Measurements from ENCODE around the gene IFI44L. TPM values are rescaled to one million over a fixed set of nuclear protein-coding genes. Genes with fewer than 3 reads are reported as not detected.

The IFI44L gene
- total RNA-seq, 1 donor from 2014 or later = not detected

DNA sequence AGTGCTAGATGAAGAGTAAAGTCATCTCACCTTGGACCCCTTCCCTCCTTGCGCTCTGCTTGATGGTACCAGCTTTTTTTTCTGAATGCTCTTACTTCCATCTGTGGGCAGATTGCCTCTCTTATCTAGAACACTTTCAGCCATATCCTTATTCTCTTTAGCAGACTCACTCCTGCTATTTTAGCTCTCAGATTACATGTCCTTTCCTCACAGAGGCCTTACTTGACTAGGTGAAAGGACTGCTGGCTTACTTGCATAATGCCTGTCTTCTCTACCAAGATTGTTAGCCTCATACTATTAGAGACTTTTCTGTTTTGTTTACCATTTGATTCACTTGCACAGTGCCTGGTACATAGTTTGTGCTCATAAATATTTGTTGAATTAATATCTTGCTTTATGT is 38.7 kb downstream of the IFI44L start:
- H3K4me3 Mint-ChIP-seq (ENCODE audit: low read depth) = no peak overlapping the region
- no peak for DNase-seq (ENCODE audit: low spot score, unreplicated experiment)
- no peaks in the 10 kb centered on the region for H3K9me3 Mint-ChIP-seq (ENCODE audit: low read depth)
- H3K4me1 Mint-ChIP-seq (ENCODE audit: low read depth) = no peaks in the 10 kb centered on the region
- no peak overlapping the region for H3K27ac Mint-ChIP-seq
- H3K36me3 Mint-ChIP-seq (ENCODE audit: insufficient read depth) = no peaks in the 10 kb centered on the region
- TF ChIP-seq, protein P1, sequence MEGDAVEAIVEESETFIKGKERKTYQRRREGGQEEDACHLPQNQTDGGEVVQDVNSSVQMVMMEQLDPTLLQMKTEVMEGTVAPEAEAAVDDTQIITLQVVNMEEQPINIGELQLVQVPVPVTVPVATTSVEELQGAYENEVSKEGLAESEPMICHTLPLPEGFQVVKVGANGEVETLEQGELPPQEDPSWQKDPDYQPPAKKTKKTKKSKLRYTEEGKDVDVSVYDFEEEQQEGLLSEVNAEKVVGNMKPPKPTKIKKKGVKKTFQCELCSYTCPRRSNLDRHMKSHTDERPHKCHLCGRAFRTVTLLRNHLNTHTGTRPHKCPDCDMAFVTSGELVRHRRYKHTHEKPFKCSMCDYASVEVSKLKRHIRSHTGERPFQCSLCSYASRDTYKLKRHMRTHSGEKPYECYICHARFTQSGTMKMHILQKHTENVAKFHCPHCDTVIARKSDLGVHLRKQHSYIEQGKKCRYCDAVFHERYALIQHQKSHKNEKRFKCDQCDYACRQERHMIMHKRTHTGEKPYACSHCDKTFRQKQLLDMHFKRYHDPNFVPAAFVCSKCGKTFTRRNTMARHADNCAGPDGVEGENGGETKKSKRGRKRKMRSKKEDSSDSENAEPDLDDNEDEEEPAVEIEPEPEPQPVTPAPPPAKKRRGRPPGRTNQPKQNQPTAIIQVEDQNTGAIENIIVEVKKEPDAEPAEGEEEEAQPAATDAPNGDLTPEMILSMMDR (IDR thresholded peaks at IDR 0.05; ENCODE audit: unreplicated experiment) = no peak
- H3K27me3 Mint-ChIP-seq = peaks cover 21% of the 10 kb centered on the region

DNA sequence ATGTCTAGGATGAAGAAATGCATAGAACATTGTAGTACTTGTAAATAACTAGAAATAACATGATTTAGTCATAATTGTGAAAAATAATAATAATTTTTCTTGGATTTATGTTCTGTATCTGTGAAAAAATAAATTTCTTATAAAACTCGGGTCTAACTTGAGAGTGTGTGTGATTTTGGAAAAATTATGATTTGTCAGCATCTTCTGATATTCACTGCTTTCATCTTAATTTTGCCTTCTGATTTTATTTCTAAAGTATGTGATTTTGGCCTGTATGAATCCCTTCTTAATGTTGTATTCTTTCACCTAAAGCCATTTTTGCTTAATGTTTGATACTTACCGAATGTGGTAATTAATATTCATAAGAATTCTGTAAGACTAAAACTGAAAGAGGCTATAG is 43.7 kb downstream of the IFI44L start:
- no peaks in the 10 kb centered on the region for H3K9me3 Mint-ChIP-seq (ENCODE audit: low read depth)
- H3K4me1 Mint-ChIP-seq (ENCODE audit: low read depth) = no peaks in the 10 kb centered on the region
- H3K27me3 Mint-ChIP-seq = peaks cover 17% of the 10 kb centered on the region
- TF ChIP-seq, protein P1 (IDR thresholded peaks at IDR 0.05; ENCODE audit: unreplicated experiment) = no peak
- DNase-seq (ENCODE audit: low spot score, unreplicated experiment) = no peak
- H3K4me3 Mint-ChIP-seq (ENCODE audit: low read depth) = no peak overlapping the region
- no peak overlapping the region for H3K27ac Mint-ChIP-seq
- H3K36me3 Mint-ChIP-seq (ENCODE audit: insufficient read depth) = no peaks in the 10 kb centered on the region

DNA sequence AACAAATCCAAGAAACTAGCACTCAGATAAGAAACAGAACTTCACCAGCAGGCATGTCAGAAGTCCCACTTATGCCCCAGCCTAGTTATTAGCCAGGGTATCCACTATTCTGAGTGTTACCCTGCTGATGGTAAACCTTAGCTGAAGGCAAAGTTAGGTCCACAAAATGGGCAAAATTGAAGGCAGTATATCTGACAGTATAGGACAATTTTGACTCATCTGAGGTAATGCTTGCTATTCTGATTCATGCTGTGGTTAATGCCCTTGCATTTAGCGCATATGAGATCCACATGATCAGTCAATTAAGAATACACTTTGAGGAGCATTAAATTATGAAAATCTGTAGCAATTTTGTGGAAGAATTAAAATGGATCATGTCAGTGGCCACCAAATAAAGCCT is 44.5 kb downstream of the IFI44L start:
- Mint-ChIP-seq H3K4me3 (ENCODE audit: low read depth) (no peak overlapping the region), H3K4me1 (ENCODE audit: low read depth) (no peaks in the 10 kb centered on the region), H3K27me3 (peaks cover 14% of the 10 kb centered on the region), H3K36me3 (ENCODE audit: insufficient read depth) (no peaks in the 10 kb centered on the region), H3K27ac (no peak overlapping the region), H3K9me3 (ENCODE audit: low read depth) (no peaks in the 10 kb centered on the region)
- TF ChIP-seq, protein P1 (IDR thresholded peaks at IDR 0.05; ENCODE audit: unreplicated experiment) = no peak
- DNase-seq (ENCODE audit: low spot score, unreplicated experiment) = no peak

DNA sequence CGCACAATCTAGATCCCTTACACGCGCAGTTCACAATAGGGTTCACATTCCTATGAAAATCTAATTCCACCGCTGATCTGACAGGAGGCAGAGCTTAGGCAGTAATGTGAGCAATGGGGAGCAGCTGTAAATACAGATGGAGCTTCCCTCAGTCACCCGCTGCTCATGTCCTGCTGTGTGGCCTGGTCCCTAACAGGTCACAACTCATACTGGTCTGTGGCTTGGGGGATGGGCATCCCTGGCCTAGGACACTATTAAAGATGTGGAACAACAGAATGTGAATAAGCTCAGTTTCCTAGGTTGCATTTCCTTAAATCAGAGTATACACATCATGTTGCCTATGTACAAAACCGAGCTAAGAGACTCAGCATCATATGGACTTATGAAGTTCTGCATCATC is 45.6 kb downstream of the IFI44L start:
- no peak for DNase-seq (ENCODE audit: low spot score, unreplicated experiment)
- Mint-ChIP-seq H3K27me3 (peaks cover 13% of the 10 kb centered on the region), H3K4me3 (ENCODE audit: low read depth) (no peak overlapping the region), H3K36me3 (ENCODE audit: insufficient read depth) (no peaks in the 10 kb centered on the region), H3K27ac (no peak overlapping the region), H3K4me1 (ENCODE audit: low read depth) (no peaks in the 10 kb centered on the region), H3K9me3 (ENCODE audit: low read depth) (no peaks in the 10 kb centered on the region)
- TF ChIP-seq, protein P1 (IDR thresholded peaks at IDR 0.05; ENCODE audit: unreplicated experiment) = no peak

DNA sequence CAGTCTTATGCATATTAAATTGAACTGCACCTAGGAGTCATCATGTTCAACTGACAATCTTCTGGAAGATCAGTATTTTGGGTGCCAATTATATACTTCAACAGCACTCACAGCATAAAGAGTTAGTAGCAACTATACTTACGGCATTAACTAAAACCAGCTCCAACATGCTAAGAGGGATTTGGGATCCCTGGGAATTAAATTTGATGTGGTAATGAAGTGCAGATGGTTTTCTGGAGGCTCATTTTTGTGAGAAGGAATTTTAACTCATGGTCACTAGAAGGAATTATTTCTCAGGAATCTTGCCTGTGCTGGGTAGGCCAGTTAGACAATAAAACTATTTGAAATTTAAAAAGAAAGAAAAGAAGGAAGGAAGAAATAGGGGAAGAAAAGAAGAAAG is 47.7 kb downstream of the IFI44L start:
- no peaks in the 10 kb centered on the region for H3K36me3 Mint-ChIP-seq (ENCODE audit: insufficient read depth)
- DNase-seq (ENCODE audit: low spot score, unreplicated experiment) = no peak
- peaks cover 7% of the 10 kb centered on the region for H3K27me3 Mint-ChIP-seq

More for the DNA sequence above, 47.7 kb downstream of the IFI44L start:
- no peaks in the 10 kb centered on the region for H3K9me3 Mint-ChIP-seq (ENCODE audit: low read depth)
- TF ChIP-seq, protein P1 (IDR thresholded peaks at IDR 0.05; ENCODE audit: unreplicated experiment) = no peak
- H3K4me3 Mint-ChIP-seq (ENCODE audit: low read depth) = no peak overlapping the region
- no peaks in the 10 kb centered on the region for H3K4me1 Mint-ChIP-seq (ENCODE audit: low read depth)
- peak overlapping the region; percentile 15 for H3K27ac Mint-ChIP-seq
